T-helper 2 cell treated with Interferon-gamma antibody and Interleukin-4, amounts not matched to agents 100 ng/mL and 5 ng/mL, for 36 hours (primary cell): Measurements from ENCODE around the gene CLEC14A. TPM values are rescaled to one million over a fixed set of nuclear protein-coding genes. Genes with fewer than 3 reads are reported as not detected.

Source experiments
- intact Hi-C: fragments of 100-400 bp; cut with micrococcal nuclease; formaldehyde crosslinking; loops from one replicate; pipeline ENCODE4 v1.15.1; 2023
- total RNA-seq: library from RNA; stranded (reverse); gene quantifications from 2 replicates; pipeline ENCODE4 v1.2.3, GENCODE V29; 2022

CLEC14A gene
- total RNA-seq, 1 donor from 2014 or later: not detected

GRCh38 chr14:38206689-38207376 lies 49.1 kb downstream of the CLEC14A start:
- intact Hi-C loops: no loop called here

- intact Hi-C loops: no loop called here
These were observed 49.8 kb downstream of the CLEC14A start for GRCh38 chr14:38205949-38206665.

- intact Hi-C loops: no loop called here
These were observed 50.6 kb downstream of the CLEC14A start for GRCh38 chr14:38205119-38205813.

GRCh38 chr14:38204719-38205115 lies 51.2 kb downstream of the CLEC14A start:
- intact Hi-C loops: no loop called here

Other genes starting within 250 kb of the CLEC14A start
- not detected in 2 replicates for gene SSTR1, start 48.2 kb downstream of the CLEC14A start, total RNA-seq